ENCODE data around the gene AGK. TPM values are rescaled to one million over a fixed set of nuclear protein-coding genes. Genes with fewer than 3 reads are reported as not detected.
A peak's percentile ranks its signal among the peaks of the same experiment; 100 is the strongest.

The AGK gene
- total and polyA plus RNA-seq, 2 of the 8 experiments (the other 6 are each of a cell fraction or from before 2014, with no cell fraction given): 25.8 to 34.0 TPM

DNA sequence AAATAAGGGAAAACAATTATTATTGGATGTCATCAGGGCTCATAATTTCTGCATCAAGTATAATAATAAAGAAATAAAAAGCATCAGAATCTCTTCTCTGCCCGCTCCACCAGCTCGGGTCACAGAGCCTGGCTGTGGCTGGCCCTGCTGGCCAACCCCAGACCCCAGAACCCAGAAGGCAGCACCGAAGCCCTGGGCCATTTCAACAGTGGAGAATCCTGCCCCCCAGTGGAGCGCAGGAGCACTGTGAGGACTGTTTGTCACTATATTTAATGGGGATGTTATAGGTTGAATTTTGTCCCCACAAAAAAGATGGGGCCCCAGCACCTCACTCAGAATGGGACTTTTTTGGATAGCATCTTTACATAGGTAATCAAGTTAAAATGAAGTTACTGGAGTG is 123.5 kb downstream of the AGK start:
- Histone ChIP-seq H3K79me2 (ENCODE audit: control insufficient read depth in 1 of 2, insufficient read depth in 2 of 2, low read length in 2 of 2) (no peaks in the 10 kb centered on the region), H2BK20ac (ENCODE audit: low read length) (no peak overlapping the region), H3K36me3 (ENCODE audit: control insufficient read depth in 2 of 4, insufficient read depth in 4 of 4, low read length in 3 of 4) (peaks cover 0 to 15% (median 5%) of the 10 kb centered on the region in 4 experiments; a peak in 5 of 8 replicates), H4K8ac (ENCODE audit: extremely low read depth, insufficient read depth, low read length) (no peak overlapping the region), H3K4me2 (ENCODE audit: insufficient read depth in 1 of 2, low read depth in 2 of 2, low read length in 2 of 2) (no peak overlapping the region), H2BK15ac (ENCODE audit: low read length) (no peak overlapping the region), H3K18ac (ENCODE audit: extremely low read depth, low read length) (no peak overlapping the region), H3K27ac (ENCODE audit: low read depth, low read length) (no peak overlapping the region), H3K9me3 (ENCODE audit: insufficient read depth in 2 of 2, low read depth in 1 of 2, low read length in 1 of 2) (peaks cover 0 to 3% of the 10 kb centered on the region in 2 experiments; a peak in 1 of 4 replicates), H3K56ac (replicated peaks; ENCODE audit: insufficient read length, low read depth, low read length) (no peak overlapping the region), H4K20me1 (replicated peaks in 1 of 2; ENCODE audit: control insufficient read depth in 1 of 2, insufficient read depth in 2 of 2, low read length in 2 of 2) (peaks cover 0 to 2% of the 10 kb centered on the region in 2 experiments), H3K23ac (ENCODE audit: insufficient read length) (no peak overlapping the region), H3K9ac (replicated peaks in 1 of 4; ENCODE audit: extremely low read depth in 1 of 4, low read depth in 3 of 4, low read length in 3 of 4) (no peak overlapping the region), H4K5ac (ENCODE audit: insufficient read length, low read depth, low read length) (no peak overlapping the region), H2AK5ac (ENCODE audit: low read depth, low read length) (no peak overlapping the region), H3K4ac (replicated peaks; ENCODE audit: insufficient read length, low read depth, low read length) (no peak overlapping the region), H2BK12ac (ENCODE audit: low read depth, low read length) (no peak overlapping the region), H4K91ac (replicated peaks; ENCODE audit: insufficient read length, low read length) (no peak overlapping the region), H2BK120ac (replicated peaks; ENCODE audit: low read depth, low read length) (no peak overlapping the region), H3K4me1 (replicated peaks in 1 of 4; ENCODE audit: control insufficient read depth in 3 of 4, insufficient read depth in 4 of 4, low read length in 3 of 4) (no peaks in the 10 kb centered on the region; a peak in 1 of 7 replicates), H3K14ac (ENCODE audit: insufficient read length) (no peak overlapping the region), H2BK5ac (ENCODE audit: low read depth, low read length) (no peak overlapping the region), H2AFZ (ENCODE audit: low read length) (no peak overlapping the region), H3K4me3 (ENCODE audit: extremely low read depth in 1 of 4, insufficient read depth in 2 of 4, low read depth in 3 of 4, low read length in 4 of 4) (no peak overlapping the region), H3K79me1 (ENCODE audit: low read depth, low read length) (no peaks in the 10 kb centered on the region), H3K27me3 (replicated peaks in 1 of 4; ENCODE audit: control insufficient read depth in 3 of 4, extremely low read depth in 1 of 4, insufficient read depth in 3 of 4, low read length in 3 of 4) (no peaks in the 10 kb centered on the region), H3K23me2 (ENCODE audit: low read depth, low read length) (no peaks in the 10 kb centered on the region)
- 49% methylated on average over 4 of the region's 4 CpGs; no CpG with 5 or more reads in 1 of the 2 experiments for WGBS, 2 experiments (ENCODE audit: extremely low coverage in 1 of 2, insufficient coverage in 1 of 2, insufficient read length in 1 of 2, insufficient replicate concordance in 2 of 2, low coverage in 1 of 2, low lambda C conversion rate in 2 of 2, missing lambda C conversion rate in 1 of 2)
- DNase-seq (ENCODE audit: low read depth in 1 of 2, low spot score in 2 of 2) (peak; percentile 39 to 71), FAIRE-seq (no peak)
- ChIA-PET POLR2A (ENCODE audit: partially characterized antibody) (interaction anchor here (1.2 to 1.5 kb wide), 3 partner anchors 12 to 28 kb away, joined by 3 to 5 read pairs (median 4); no protein-coding TSS in a partner anchor), CTCF (ENCODE audit: partially characterized antibody) (interaction anchor here (0.7 to 5.1 kb wide), 18 partner anchors 8 to 198 kb away, joined by 3 to 62 read pairs (median 4); partner anchors contain the start of genes DENND11 and WEE2)
- TF ChIP-seq SIN3A (conservative IDR thresholded peaks at IDR 0.05 in 1 of 2, IDR thresholded peaks at IDR 0.05 in 1 of 2; ENCODE audit: low read depth in 1 of 2, low read length in 2 of 2) (no peak), HDAC2 (IDR thresholded peaks at IDR 0.05; ENCODE audit: borderline replicate concordance in 1 of 2, low read depth in 2 of 2, low read length in 2 of 2) (no peak), EP300 (IDR thresholded peaks at IDR 0.05; ENCODE audit: borderline replicate concordance in 1 of 2, low read depth in 2 of 2, low read length in 2 of 2) (no peak), CBX5 (IDR thresholded peaks at IDR 0.05; ENCODE audit: low read depth, low read length) (no peak), KDM4A (IDR thresholded peaks at IDR 0.05; ENCODE audit: low read depth, low read length, severe bottlenecking) (no peak), ZNF274 (IDR thresholded peaks at IDR 0.05; ENCODE audit: borderline replicate concordance, extremely low read depth, low read length) (0 out of 2 replicates have a peak, but pooled peaks have one; percentile 13), RAD21 (IDR thresholded peaks at IDR 0.05 in 1 of 2, conservative IDR thresholded peaks at IDR 0.05 in 1 of 2; ENCODE audit: low read depth in 2 of 2, low read length in 2 of 2) (peak; percentile 75 to 77), SP4 (IDR thresholded peaks at IDR 0.05; ENCODE audit: low read length) (no peak)
- TF ChIP-seq, protein P1, sequence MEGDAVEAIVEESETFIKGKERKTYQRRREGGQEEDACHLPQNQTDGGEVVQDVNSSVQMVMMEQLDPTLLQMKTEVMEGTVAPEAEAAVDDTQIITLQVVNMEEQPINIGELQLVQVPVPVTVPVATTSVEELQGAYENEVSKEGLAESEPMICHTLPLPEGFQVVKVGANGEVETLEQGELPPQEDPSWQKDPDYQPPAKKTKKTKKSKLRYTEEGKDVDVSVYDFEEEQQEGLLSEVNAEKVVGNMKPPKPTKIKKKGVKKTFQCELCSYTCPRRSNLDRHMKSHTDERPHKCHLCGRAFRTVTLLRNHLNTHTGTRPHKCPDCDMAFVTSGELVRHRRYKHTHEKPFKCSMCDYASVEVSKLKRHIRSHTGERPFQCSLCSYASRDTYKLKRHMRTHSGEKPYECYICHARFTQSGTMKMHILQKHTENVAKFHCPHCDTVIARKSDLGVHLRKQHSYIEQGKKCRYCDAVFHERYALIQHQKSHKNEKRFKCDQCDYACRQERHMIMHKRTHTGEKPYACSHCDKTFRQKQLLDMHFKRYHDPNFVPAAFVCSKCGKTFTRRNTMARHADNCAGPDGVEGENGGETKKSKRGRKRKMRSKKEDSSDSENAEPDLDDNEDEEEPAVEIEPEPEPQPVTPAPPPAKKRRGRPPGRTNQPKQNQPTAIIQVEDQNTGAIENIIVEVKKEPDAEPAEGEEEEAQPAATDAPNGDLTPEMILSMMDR (IDR thresholded peaks at IDR 0.05; ENCODE audit: control extremely low read depth in 1 of 3, insufficient read depth in 1 of 3, low read depth in 1 of 3, low read length in 3 of 3): peak; percentile 74 to 82 (median 76)
